GM20000 (cell line): ENCODE data around the gene CAPN11.

ENCODE experiments used
- DNase-seq: peaks from one replicate; pipeline ENCODE4 v3.0.0; 2012; ENCODE audit warnings: low spot score
- CTCF ChIP-seq: IDR thresholded peaks from 2 replicates; pipeline ENCODE4 v1.5.1; 2012; ENCODE audit warnings: mild to moderate bottlenecking, control low read depth; ENCODE audit errors: extremely low read depth, missing control alignments

The CAPN11 gene

DNA sequence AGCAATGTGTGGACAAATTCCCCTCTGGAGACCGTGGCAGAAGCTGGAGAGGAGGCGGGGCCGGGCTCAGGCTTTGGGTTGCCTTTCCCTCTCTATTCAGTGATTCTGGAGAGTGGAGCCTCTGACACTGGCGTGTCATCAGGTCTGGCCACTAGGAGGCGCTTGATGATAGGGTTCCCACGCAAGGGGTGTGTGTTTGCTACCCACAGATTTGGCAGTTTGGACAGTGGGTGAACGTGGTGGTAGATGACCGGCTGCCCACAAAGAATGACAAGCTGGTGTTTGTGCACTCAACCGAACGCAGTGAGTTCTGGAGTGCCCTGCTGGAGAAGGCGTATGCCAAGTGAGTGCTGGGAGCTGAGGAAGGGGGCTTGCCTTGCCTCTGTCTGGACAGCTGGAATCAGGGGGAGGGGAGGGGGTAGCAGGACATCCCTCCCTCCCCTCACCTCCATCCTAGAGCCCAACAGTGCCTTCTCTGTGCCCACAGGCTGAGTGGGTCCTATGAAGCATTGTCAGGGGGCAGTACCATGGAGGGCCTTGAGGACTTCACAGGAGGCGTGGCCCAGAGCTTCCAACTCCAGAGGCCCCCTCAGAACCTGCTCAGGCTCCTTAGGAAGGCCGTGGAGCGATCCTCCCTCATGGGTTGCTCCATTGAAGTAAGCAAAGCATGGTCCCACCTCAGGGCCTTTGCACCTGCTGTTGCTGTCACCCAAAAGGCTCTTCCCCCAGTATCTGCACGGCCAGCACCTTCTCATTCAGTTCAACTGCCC lies 14.3 kb downstream of the CAPN11 start:
- peak; percentile 84 for TF ChIP-seq CTCF
- peak; percentile 84 for DNase-seq

- no peak for TF ChIP-seq CTCF
- no peak for DNase-seq
Observed at GRCh38 chr6:44176130-44176761, 17.6 kb downstream of the CAPN11 start.

GRCh38 chr6:44176762-44177509 lies 18.3 kb downstream of the CAPN11 start:
- DNase-seq = peak; percentile 74
- no peak for TF ChIP-seq CTCF

DNA sequence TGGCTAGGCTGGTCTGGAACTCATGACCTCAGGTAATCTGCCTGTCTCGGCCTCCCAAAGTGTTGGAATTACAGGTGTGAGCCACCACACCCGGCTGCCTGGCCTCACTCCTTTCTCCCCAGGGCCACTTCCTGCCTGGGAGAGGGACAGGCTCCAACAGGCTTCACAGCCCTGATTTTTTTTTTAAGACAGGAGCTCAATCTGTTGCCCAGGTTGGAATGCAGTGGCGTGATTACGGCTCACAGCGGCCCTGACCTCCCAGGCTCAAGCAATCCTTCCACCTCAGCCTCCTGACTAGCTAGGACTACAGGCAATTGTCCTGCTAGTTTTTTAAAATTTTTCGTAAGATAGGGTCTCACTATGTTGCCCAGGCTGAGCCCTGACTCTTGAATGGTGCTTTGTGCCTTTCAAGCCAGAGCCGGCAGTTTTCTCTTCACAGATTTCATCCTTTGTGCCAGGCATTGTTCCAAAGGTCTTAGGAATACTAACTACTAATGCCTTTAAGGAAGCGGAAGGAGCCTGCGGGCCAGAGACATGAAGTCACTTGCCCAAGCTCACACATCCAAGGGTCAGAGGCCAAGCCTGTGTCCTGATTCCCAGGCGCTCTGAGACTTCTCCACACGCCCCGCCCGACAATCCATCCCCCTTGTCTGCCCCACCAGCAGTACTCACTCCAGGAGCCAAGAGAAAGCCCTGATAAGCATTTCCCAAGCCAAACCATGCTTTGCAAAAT lies 19.2 kb downstream of the CAPN11 start:
- DNase-seq = no peak
- no peak for TF ChIP-seq CTCF

GRCh38 chr6:44178424-44179071 lies 19.9 kb downstream of the CAPN11 start:
- no peak for DNase-seq
- TF ChIP-seq CTCF = no peak

- TF ChIP-seq CTCF = no peak
- no peak for DNase-seq
Observed at GRCh38 chr6:44179072-44179536, 20.5 kb downstream of the CAPN11 start.
